Erythroblast (primary cell): Measurements from ENCODE around the gene GFRA1.

ENCODE experiments used
- GATA1 ChIP-seq: IDR thresholded peaks from 2 replicates; pipeline ENCODE4 v1.6.1; 2011; ENCODE audit warnings: low read depth, mild to moderate bottlenecking, control low read depth, low read length, moderate library complexity
- POLR2A ChIP-seq: IDR thresholded peaks from 2 replicates; pipeline ENCODE4 v1.6.1; 2011; ENCODE audit warnings: mild to moderate bottlenecking, low read length

GRCh38 chr10:116311016-116311415 is 38.0 kb upstream of the GFRA1 start:
- TF ChIP-seq POLR2A (no peak), GATA1 (no peak)
